T-helper 2 cell treated with Interferon-gamma antibody and Interleukin-4, amounts not matched to agents 5 μg/mL and 100 μg/mL, for 36 hours (primary cell): ENCODE measurements around the gene RELN.

ENCODE experiments used
- DNase-seq: peaks from one replicate; pipeline ENCODE4 v3.0.0; 2021; ENCODE audit warnings: low spot score
- H3K27ac Mint-ChIP-seq: one replicate; pipeline ENCODE4 v1.8.0; 2021; ENCODE audit warnings: mild to moderate bottlenecking, mixed read lengths
- H3K27me3 Mint-ChIP-seq: one replicate; pipeline ENCODE4 v1.8.0; 2021; ENCODE audit warnings: low read depth, mixed read lengths
- H3K36me3 Mint-ChIP-seq: one replicate; pipeline ENCODE4 v1.8.0; 2021; ENCODE audit warnings: low read depth, mixed read lengths
- H3K4me1 Mint-ChIP-seq: one replicate; pipeline ENCODE4 v1.8.0; 2021; ENCODE audit warnings: low read depth, mixed read lengths
- H3K4me3 Mint-ChIP-seq: one replicate; pipeline ENCODE4 v1.8.0; 2022; ENCODE audit warnings: mild to moderate bottlenecking, moderate library complexity, mixed read lengths
- H3K9me3 Mint-ChIP-seq: one replicate; pipeline ENCODE4 v1.8.0; 2021; ENCODE audit warnings: mixed read lengths

The RELN gene

DNA sequence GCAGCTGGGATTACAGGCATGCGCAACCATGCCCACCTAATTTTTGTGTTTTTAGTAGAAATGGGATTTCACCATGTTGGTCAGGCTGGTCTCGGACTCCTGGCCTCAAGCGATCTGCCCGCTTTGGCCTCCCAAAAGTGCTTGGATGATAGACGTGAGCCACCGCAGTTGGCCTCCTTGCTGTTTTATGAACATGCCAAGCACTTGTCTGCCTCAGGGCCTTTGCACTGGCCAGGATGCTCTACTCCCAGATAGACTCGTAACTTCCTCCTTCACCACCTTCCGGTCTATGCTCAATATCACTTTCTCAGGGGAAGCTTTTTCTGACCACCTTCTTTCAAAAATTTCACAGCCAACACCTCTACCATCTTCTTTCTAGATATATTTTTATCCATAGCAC lies 549.8 kb downstream of the RELN start:
- DNase-seq, result no peak
- Mint-ChIP-seq H3K27me3 (peaks cover 38% of the 10 kb centered on the region), H3K4me1 (no peaks in the 10 kb centered on the region), H3K9me3 (no peaks in the 10 kb centered on the region), H3K27ac (no peak overlapping the region), H3K36me3 (no peaks in the 10 kb centered on the region), H3K4me3 (no peak overlapping the region)

DNA sequence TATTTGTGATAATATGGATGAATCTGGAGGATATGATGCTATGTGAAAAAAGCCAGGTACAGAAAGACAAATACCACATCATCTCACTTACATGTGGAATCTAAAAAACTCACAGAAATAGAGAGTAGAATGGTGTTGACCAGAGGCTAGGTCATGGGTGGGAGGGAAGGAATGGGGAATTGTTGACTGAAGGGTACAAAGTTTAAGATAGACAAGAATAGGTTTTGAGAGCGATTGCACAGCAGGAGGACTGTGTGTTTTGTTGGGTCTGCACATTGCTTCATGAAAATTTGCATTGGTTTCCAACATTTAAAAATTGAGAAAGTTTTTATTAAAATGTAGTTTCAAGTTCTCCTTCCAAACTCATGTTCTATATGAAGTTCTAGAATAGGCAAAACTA lies 551.8 kb downstream of the RELN start:
- H3K9me3 Mint-ChIP-seq, result no peaks in the 10 kb centered on the region
- no peak overlapping the region for H3K27ac Mint-ChIP-seq

DNA sequence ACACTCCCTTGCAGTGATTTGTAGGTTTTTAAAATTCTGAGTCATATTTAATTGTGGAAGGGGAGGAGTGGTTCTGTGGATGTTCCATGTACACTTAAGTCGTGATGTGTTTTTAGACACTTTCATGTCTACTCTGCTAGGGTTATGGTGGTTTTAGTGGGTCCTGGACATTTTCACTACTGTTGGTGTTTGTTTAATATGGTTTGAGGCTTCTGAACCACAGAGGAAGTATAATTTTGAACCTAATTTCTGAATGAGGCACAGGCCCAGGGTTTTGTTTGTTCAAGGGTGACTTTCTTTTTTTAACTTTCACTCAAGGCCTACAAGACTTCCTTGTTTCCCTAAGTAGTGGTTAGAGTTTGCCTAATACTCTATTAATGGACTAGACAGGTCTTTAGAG lies 556.7 kb downstream of the RELN start:
- H3K4me3 Mint-ChIP-seq, result no peak overlapping the region
- H3K36me3 Mint-ChIP-seq, result no peaks in the 10 kb centered on the region
- no peak overlapping the region for H3K27ac Mint-ChIP-seq
- no peak for DNase-seq
- H3K27me3 Mint-ChIP-seq, result peaks cover 6% of the 10 kb centered on the region
- H3K4me1 Mint-ChIP-seq, result no peaks in the 10 kb centered on the region
- H3K9me3 Mint-ChIP-seq, result no peaks in the 10 kb centered on the region

More for the DNA sequence above, 551.8 kb downstream of the RELN start:
- DNase-seq, result no peak
- H3K27me3 Mint-ChIP-seq, result peaks cover 21% of the 10 kb centered on the region
- H3K4me3 Mint-ChIP-seq, result no peak overlapping the region
- H3K36me3 Mint-ChIP-seq, result no peaks in the 10 kb centered on the region
- no peaks in the 10 kb centered on the region for H3K4me1 Mint-ChIP-seq

DNA sequence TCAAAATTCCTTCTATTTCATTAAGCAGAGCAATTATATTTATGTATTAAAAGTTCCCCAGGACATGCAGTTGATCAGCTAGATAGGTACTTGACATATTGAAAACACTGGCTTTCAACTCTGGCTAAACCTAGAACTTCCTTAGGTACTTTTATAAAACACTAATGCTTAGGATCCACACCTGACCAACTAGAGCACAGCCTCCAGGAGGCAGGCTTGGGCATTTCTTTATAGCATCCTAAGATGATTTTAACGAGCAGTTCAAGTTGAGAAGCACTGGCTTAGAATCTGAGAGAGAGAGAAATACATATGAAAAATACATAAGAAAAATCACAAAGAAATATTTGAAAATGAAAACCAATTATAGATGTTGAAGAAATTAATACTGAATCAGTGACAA lies 564.3 kb downstream of the RELN start:
- no peak overlapping the region for H3K27ac Mint-ChIP-seq
- H3K4me3 Mint-ChIP-seq, result no peak overlapping the region
- H3K36me3 Mint-ChIP-seq, result no peaks in the 10 kb centered on the region
- no peak for DNase-seq
- H3K4me1 Mint-ChIP-seq, result no peaks in the 10 kb centered on the region
- no peaks in the 10 kb centered on the region for H3K9me3 Mint-ChIP-seq
- H3K27me3 Mint-ChIP-seq, result peaks cover 7% of the 10 kb centered on the region

DNA sequence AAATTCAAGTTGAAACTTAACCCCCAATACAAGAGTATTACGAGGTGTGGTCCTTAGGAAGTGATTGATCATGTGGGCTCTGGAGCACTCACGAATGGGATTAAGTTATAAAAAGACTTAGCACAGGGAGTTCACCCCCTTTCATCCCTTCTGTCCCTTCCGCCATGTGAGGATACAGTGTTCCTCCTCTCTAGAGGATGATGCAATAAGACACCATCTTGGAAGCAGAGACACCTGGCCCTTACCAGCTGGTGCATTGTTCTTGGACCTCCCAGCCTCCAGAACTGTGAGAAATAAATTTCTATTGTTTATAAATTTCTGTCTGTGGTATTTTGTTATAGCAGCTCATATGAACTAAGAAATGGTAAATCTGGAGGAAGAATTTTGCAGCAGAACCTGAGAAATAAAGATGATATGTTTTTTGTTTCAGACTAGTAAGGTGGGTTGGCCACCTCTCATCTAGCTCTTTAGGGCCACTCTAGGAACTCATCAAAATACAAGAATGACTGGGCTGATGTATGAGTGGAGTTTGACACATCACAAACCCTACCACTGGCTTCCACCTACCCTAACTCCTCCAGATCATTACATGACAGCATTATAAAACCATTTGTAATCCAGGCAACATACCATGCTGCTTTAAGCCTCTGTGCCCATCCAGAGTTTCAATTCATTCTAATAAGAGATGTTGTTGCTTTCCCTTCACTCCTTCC lies 565.8 kb downstream of the RELN start:
- Mint-ChIP-seq H3K36me3 (no peaks in the 10 kb centered on the region), H3K9me3 (no peaks in the 10 kb centered on the region), H3K4me3 (no peak overlapping the region), H3K27me3 (peaks cover 7% of the 10 kb centered on the region), H3K27ac (no peak overlapping the region), H3K4me1 (no peaks in the 10 kb centered on the region)
- no peak for DNase-seq
